GM20431 (cell line): ENCODE results near the gene AGR2.

ENCODE experiments used
- in situ Hi-C: fragments of 300-500 bp; cut with MseI, MboI; formaldehyde crosslinking; loops from one replicate; pipeline ENCODE4 v1.15.0; 2020; ENCODE audit warnings: low sequenced_read_pairs; ENCODE audit not compliant: unreplicated experiment

Gene AGR2

DNA sequence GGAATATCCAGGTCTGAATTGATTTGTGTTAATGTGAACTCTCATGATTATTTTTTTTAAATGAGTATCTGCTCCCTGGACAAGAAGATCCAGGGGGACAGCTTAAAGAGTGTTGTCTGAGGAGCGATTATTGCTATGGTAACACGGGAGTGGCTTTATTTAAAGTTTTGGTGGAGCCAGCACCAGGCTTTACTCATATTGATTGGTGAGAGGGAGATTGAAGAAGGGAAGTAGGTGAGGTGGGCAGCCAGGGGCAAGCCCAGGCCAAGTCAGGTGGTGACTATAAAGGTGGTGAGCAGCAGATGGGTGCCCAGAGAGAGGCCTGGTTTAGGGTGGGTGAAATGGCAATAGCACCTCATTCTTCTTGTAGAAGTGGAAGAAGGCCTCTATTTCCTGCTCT lies 10.2 kb upstream of the AGR2 start:
- in situ Hi-C loops, result no loop called here

DNA sequence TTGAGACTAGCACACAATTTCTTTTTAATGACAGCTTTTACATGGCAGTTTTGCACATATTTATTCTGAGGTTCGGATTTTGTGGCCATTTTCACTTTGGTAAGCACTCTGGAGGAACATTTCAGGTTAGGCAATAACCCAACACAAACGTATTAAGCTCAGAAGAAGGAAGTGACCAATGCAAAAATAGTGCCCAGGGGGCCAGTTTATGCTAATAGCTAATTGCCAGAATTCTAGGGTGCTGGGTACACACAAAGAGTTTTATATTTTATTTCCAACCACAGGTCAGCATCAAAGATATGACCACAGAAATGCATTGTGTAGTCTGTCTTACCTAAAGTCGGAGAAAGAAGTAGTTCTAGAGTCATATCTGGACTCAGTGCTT lies 8.4 kb upstream of the AGR2 start:
- in situ Hi-C loops, result no loop called here

DNA sequence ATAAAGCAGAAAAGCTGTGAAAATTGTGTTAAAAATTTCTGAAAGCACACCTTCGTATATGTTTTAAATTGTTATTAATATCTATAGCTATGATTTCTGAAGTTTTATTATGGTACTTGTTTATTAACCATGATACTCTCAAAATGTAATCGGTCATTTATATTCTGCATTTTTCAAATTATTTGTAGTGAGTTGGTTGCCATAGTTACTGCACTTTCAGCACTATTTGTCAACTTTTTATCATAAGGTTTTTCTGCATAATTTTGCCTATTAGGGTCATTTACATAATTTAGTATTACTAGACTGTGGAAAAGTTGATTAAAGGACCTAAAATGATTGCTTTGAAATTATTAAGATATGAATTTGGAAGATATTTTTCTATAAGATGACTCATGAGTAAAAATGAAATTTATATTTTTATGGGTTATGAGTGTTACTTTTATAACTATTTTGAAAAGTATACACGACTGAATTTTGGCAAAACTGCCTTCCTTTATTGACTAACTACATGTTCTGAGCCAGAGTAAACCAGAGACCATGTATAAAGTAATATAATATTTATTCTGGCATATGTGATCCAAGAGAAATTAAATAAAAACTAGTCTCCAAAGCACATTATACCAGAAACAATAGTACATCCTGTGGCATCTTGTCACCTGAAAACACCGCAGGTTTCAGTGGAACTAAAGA lies 7.9 kb upstream of the AGR2 start:
- in situ Hi-C loops, result no loop called here

DNA sequence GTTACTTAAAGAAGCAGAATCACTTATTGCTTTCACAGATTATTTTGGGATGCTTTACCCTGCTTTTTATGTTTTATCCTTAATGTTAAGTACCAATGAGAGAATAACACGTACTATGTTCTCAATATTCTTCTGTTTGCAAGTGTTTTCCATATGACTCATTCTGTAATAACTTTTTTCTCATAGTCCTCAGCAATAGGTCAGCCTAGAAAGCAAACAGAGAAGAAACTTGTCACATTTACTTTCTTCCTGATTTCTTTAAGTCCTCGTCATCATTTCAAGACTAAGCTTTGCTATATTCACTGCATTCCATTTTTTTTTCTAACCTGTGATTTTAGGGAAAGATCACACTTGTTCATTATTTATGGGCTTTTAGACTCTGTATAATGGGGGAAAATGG lies 6.8 kb upstream of the AGR2 start:
- in situ Hi-C loops, result no loop called here

DNA sequence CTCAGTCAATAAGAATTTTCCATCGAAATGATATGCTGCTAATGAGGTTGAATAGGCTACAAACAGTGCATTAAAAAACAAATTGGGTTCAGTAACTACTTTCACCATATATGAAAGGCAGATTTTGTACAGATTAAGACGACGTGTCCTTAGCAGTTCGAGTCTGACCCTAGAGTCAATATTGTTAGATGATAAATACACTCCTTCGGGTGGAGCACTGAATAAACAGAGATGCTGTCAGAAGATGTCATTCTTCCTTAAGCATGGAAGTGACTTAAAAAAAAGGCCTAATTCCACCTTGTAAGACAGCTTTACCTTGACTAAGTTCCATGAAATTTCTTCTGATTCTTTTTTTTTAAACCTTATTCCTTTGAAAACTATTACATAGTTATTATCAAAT lies 5.8 kb upstream of the AGR2 start:
- in situ Hi-C loops, result no loop called here

DNA sequence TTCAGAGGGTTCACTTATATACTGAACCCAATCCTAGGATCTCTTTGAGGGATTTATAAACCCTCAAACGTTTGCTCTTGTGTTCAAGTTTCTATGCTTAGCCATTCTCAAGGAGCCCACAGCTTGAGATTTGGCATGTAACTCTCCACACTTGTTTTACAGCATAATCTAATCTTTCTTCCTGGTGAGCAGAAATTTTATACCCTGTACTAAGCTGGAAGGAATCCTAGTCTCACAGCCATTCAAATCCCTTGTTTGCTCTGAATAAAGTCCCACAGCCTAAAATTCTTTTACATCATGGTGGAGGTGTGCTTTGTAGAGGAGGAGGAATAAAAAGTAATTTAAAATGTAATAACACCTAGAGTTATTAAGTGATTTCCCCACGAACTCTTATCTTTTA lies 5.3 kb upstream of the AGR2 start:
- in situ Hi-C loops, result no loop called here

DNA sequence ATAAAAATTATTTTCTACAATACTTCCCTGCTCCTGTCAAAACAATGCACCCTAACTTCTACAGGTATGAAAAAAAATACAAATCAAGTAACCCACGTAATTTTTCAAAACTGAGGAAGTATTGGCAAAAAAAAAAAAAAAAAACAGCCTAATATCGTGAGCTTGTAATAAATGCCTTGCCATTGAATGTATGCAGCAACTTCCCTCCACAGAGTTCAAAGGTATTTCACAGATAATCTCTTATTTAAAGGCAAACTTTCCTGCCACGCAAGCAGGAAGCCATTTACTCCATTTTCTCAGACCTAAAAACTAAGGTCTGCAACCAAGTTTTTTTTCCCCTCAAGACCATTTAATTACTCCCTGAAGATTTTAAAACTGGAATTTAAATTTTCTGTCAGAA lies 642 bp upstream of the AGR2 start:
- in situ Hi-C loops, result no loop called here

DNA sequence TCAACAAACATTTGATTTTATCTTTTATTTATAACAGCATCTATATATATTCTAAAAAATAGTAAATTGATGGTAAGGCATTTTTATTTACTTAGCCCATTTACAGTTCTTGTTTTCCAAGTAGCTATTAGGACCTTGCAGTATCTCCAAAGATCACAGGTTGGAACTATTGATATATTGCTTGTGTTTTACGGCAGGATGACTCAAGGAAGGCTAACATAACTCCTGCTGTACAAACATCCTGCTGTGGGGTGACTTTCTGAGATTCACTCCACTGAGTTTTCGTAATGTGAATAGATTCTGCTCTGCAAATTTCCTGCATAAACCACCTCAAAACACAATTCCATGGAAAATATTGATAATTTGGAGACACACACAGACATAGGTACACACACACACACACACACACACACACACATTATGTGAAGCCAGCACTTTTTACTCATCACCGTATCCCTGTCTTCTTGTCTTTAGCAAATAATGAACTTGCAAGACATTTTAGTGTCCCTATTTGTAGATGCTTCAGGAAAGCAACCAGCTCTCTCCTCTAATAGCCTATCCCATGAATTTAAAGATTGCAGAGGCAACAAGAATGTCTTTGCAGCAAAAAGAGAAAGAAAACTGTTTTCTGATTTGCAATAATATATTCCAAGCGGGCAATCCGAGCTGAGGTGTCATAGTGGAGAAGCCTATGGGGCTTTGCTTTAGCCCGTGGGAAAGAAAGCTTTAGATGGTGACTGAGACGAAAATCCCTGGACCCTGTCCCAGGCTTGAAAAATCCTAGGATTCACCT lies 722 bp downstream of the AGR2 start:
- in situ Hi-C loops, result no loop called here

DNA sequence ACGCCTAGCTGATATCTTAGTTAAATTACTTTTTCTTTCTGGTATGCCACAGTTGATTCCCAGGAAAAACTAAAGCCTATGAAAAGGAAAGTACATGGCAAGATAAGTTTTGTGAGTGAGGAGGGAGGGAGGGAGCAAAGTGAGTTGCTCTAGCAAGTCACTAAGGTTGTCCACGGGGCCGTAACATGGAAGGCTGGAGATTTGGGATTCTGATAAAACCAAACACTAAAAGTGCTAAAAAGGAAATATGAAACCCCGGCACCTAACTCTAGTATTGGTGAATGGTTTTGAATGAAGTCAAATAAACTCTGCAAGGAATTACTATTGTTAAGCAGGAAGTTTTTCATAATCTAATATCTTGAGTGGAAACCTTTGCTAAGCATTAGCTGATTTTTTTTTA lies 1.7 kb downstream of the AGR2 start:
- in situ Hi-C loops, result no loop called here

DNA sequence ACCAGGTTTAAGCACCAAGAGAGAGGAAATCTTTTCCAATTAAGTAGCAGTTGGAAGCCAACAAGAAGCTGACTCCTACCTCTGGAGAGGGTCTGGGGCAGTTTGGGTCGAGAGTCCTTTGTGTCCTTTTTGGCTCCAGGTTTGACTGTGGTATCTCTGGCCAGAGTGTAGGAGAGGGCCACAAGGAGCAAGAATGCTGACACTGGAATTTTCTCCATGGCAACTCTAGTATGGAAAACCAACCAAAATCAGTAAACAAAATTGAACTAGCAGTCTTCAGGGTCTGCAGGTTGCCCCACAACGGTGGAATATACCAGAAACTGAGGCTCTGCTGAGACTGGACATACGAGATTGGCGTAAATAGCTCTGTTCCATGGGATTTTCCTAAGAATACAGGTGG lies 3.2 kb downstream of the AGR2 start:
- in situ Hi-C loops, result no loop called here

DNA sequence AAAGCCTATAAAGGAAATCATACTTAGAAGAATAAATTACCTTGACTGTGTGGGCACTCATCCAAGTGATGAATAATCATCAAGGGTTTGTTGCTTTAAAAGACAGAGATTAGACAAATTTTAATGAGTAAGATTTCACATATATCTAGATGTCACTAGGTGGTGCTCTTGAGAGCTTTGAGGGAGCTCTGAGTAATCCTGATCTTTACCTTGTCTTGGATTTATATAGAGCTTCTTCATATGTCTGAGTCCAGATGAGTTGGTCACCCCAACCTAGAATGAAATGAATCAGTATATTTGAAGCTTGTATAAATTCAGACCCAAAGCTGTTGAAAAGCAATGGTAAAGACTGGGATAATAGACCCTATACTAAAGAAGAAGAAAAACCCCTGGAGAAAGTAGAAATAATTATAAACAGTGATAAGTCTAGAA lies 3.7 kb downstream of the AGR2 start:
- in situ Hi-C loops, result no loop called here

DNA sequence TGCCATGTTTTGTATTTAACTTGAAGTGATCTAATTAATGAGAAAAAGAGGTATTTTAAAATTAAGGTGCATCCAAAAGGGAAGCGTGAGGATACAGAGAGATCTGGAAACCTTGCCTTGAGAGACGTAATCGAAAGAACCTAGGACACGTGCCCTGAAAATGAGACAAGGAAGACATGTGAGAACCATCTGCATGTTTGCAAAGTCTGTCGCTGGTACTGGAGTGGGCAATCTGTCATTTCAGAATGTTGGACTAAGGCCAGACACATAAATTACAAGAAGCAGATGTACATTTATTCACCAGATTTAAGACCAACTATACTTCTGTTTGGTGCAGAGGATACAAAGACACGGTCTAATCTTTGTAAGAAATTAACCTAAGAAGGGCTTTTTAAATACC lies 9.2 kb downstream of the AGR2 start:
- in situ Hi-C loops, result no loop called here

DNA sequence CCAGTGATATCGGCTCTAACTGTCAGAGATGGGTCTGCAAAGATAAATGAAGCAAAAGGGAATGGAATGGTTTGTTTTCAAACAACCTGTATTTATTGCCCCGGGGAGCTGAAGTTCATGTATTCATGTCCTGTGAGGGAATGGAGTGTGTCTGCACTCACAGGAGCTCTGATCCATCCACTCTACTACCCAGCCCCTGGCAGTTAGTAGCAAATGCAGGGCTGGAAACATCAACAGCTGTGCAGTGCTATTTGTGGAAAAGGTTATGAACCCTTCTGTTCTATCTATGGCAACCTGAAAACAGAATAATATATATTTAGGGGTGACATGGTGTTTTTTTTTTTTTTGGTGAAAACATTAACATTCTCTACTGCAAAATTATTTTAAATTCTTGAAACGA lies 9.8 kb downstream of the AGR2 start:
- in situ Hi-C loops, result no loop called here

DNA sequence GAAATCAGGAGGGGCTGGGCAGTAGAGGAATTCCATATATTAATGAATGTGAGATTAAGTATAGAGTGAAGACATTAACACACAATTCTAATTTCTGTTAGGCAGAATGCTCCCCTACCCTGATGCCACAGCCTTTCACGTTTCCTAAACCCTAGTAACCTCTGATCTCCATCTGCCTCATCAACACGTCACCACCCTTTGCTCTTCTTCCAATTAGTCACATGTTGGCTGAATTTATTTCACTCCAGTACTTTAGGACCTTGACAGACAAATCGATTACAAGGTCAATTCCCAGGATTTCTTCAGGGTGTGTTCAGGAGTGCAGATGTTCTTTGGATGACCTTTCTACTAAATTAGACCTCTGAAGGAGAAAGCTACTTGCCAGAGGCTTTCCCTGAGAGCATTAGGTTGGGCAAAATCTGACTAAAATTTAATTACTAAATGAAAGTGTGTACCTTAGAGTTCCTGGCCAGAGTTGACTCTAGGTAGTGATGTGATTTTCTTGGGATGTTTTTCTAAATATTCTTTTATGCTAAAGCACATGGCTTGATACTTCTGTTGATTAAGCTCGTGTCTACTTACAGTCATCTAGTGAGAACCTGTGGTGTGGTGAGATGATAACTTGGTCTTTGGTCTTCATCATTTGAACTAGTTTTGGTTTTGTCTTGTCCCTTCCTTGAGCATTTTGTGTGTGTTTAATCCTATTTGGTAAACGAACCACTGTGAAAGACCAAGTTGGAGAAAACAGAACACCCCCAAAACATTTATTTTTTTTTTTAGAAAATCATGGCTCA lies 12.7 kb downstream of the AGR2 start:
- in situ Hi-C loops, result no loop called here

DNA sequence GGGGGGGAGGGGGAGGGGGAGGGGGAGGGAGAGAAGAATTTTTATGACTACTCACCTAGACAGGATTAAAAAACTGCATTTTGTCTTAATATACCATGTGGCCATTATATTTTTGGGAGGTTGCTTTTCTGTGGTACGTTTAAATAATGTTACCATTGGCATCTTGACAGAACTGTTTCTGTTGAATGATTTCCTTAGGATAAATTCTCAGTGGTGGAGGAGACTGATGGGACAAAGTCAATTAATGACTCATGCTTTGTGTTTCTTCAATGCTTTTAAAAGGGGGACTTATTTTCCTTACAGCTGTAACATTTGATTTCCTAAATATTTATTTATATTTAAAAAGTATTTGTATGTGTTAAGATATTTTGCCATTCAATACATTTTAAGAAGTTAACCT lies 13.7 kb downstream of the AGR2 start:
- in situ Hi-C loops, result no loop called here

DNA sequence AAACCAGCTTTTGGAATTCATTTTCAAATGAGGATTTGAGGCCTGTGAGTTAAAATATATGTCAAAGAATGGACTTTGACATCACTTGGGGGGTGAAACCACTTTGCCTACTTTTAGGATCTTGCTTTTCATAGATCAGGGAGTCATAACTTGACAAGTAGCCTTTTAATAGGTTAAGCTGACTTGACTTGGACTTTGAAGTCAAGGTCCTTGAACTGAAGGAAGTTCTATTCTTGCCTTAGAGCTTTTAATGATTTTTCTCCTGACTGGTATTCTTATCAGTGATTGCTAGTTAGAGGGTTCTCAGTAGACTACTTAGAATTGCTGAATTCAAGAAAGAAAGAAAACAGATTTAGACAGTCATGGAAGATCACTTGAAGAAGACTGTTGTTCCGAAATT lies 17.7 kb downstream of the AGR2 start:
- in situ Hi-C loops, result no loop called here

DNA sequence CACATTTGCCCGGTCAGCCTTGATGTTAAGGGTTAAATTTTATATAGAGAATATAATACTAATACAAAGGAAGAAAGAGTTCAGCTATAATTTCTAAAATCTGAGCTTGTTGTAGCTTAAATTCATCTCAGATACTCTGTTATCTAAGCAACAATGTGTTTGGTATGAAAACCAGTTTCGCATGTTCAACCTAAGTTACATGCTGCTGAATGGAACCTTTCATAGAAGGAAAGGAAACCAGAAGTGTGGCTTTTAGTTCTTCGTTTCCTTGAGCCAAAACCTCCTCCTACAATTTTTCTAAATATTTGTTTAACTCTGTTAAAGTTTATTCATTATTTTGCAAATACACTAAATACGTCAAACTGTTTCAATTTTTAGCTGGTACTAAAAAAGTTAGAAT lies 18.5 kb downstream of the AGR2 start:
- in situ Hi-C loops, result no loop called here

DNA sequence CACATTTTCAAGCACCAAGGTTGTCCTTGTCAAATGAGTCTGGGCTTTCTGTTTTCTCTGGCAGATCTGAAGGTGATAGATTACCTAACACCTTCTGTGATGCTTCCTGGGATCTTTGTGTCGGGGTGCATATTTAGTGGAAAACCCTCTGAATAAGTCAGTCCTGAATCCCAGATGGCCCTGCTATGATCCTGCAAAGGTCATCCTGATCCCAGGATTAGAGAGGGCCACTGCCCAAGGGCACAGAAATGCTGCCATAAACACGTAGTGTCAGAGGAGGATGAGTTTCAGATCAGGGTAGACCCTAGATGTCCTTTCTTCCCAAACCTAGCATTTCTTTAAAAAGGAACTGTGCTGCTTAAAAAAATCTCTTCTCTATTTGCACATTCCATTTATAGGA lies 19.0 kb downstream of the AGR2 start:
- in situ Hi-C loops, result no loop called here

DNA sequence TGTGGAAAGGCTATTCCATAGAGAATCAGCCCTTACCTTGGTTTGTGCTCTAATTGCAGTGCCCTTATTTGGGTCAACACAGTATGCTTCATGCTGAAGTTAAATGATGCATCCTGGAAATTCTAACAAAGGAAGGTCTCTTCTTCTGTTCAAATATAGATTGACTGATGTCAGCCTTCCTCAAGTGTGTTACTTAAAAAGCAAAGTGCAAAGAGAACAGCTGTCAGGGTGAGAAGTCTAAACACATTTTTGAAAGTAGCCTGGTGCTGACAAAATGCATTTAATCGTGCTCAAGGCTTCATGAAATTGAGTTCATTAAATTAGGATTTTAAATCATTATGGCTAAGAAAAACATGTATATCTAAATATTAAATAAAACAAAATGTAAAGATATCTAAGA lies 19.5 kb downstream of the AGR2 start:
- in situ Hi-C loops, result no loop called here

DNA sequence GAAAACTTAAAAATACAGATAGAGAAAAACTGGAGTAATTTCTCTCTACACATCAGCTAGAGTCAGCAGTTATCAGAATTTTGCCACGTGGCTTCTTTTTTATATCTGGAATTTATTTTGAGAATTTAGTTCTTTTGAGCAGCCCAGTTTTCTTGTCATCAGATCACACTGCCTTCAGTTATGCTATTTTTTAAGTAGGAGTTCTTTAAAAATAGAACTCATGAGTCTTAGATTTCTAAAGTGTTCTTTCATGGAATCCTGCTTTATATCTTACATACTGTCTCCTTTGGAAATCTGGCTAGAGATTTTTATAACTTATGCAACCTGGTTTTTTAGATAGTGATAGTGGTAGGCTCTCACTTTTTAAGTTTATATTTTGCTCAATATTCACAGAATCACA lies 24.2 kb downstream of the AGR2 start:
- in situ Hi-C loops, result no loop called here

DNA sequence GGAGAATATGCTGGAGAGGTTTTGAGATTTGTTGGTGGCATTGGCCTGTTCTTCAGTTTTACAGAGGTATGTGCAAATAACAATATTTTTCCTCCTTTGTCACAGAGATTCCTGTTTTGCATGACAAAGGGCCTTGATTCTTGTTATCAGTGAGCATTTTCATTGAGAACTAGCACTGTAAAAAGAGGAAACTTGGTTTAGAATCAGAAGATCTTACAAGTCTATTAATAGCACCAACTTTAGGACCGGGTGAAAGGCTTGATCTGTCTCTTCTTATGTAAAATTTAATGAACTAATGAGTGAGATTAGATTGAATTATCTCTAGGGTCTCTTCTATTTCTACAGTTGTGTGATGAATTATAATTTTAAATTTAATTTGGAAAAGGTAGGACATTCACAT lies 25.7 kb downstream of the AGR2 start:
- in situ Hi-C loops, result no loop called here
